Measurements from ENCODE around the gene GOSR2. TPM values are rescaled to one million over a fixed set of nuclear protein-coding genes. Genes with fewer than 3 reads are reported as not detected.

GOSR2 gene
- total and polyA plus RNA-seq, 2 of the 4 experiments (the other 2 are of a cell fraction), result 63.4 to 75.6 TPM

- Histone ChIP-seq H3K23ac (ENCODE audit: low read depth, low read length) (no peak overlapping the region), H3K27me3 (ENCODE audit: control insufficient read depth, insufficient read depth, low read length) (peaks cover 60% of the 10 kb centered on the region), H3K18ac (ENCODE audit: low read depth, low read length) (no peak overlapping the region), H3K4me1 (ENCODE audit: control insufficient read depth, insufficient read depth, low read length) (peaks cover 3% of the 10 kb centered on the region), H4K20me1 (ENCODE audit: insufficient read depth, low read length) (no peaks in the 10 kb centered on the region), H4K8ac (ENCODE audit: low read depth in 2 of 2, low read length in 2 of 2) (no peak overlapping the region), H3K9me3 (ENCODE audit: control insufficient read depth, insufficient read depth, low read length) (no peaks in the 10 kb centered on the region), H3K56ac (ENCODE audit: extremely low read depth, insufficient read depth, low read length) (no peak overlapping the region), H3K4ac (ENCODE audit: low read depth, low read length) (no peak overlapping the region), H2BK20ac (ENCODE audit: low read depth, low read length) (no peak overlapping the region), H2BK5ac (ENCODE audit: low read depth, low read length, poor library complexity, severe bottlenecking) (no peak overlapping the region), H2AK5ac (ENCODE audit: low read depth, low read length) (no peak overlapping the region), H2AFZ (replicated peaks; ENCODE audit: low read length, poor library complexity) (no peak overlapping the region), H3K27ac (ENCODE audit: insufficient read depth, low read length) (no peak overlapping the region), H3K9ac (ENCODE audit: low read depth, low read length) (no peak overlapping the region), H3K14ac (replicated peaks; ENCODE audit: low read depth, low read length) (no peak overlapping the region), H3K4me3 (ENCODE audit: insufficient read depth, low read depth, low read length) (no peak overlapping the region), H2BK120ac (ENCODE audit: low read depth, low read length) (no peak overlapping the region), H3K36me3 (ENCODE audit: control insufficient read depth, insufficient read depth, low read length) (no peaks in the 10 kb centered on the region), H3K9me1 (ENCODE audit: insufficient read depth, low read length) (no peaks in the 10 kb centered on the region), H2AK9ac (replicated peaks; ENCODE audit: low read depth, low read length, poor library complexity) (no peak overlapping the region), H3K79me1 (ENCODE audit: low read depth in 1 of 2, low read length in 2 of 2) (no peaks in the 10 kb centered on the region), H3K4me2 (ENCODE audit: low read depth, low read length) (no peak overlapping the region), H4K5ac (ENCODE audit: low read depth, low read length) (no peak overlapping the region), H4K91ac (ENCODE audit: insufficient read depth, low read depth, low read length) (no peak overlapping the region), H2BK15ac (ENCODE audit: low read depth, low read length) (no peak overlapping the region)
- no peak for TF ChIP-seq BHLHE40 (IDR thresholded peaks at IDR 0.05; ENCODE audit: low read depth, low read length)
- TF ChIP-seq CTCF (conservative IDR thresholded peaks at IDR 0.05; ENCODE audit: low read depth, low read length), result 0 out of 2 replicates have a peak, but pooled peaks have one; percentile 12
- CTCF ChIA-PET, result no interaction called here
- no peak for ATAC-seq (ENCODE audit: low read depth)
- intact Hi-C loops (cut with micrococcal nuclease), result no loop called here
- no CpG with 5 or more reads among the region's 7 CpGs for WGBS, 2 experiments (ENCODE audit: extremely low coverage in 2 of 2, insufficient read length in 1 of 2)
- in situ Hi-C loops (cut with MboI; ENCODE audit: low sequenced_read_pairs), result no loop called here
- BruUV-seq (replicated peaks), result no TSS peak
- POLR2A ChIA-PET (ENCODE audit: unreplicated experiment), result no interaction called here
- peak; percentile 18 for DNase-seq
- dilution Hi-C loops (cut with HindIII; ENCODE audit: low sequenced_read_pairs, unreplicated experiment), result no loop called here
Measured at GRCh38 chr17:46977348-46977747, 54.4 kb downstream of the GOSR2 start.
